Parathyroid adenoma (tissue), 2 donors: ENCODE results near the gene MAML2.

ENCODE experiments used
- H2AFZ ChIP-seq: fragments of 300-600 bp; sonication (generic); one replicate; pipeline ENCODE4 v1.7.0; 2017; ENCODE audit warnings: antibody characterized with exemption, mild to moderate bottlenecking
- H3K27ac ChIP-seq: fragments of 300-600 bp; sonication (generic); one replicate; pipeline ENCODE4 v1.7.0; 2017
- H3K27me3 ChIP-seq: fragments of 300-600 bp; sonication (generic); one replicate; pipeline ENCODE4 v1.7.0; 2017; ENCODE audit warnings: low read length; ENCODE audit not compliant: control insufficient read depth, insufficient read depth
- H3K36me3 ChIP-seq: fragments of 300-600 bp; sonication (generic); one replicate; pipeline ENCODE4 v1.7.0; 2017; ENCODE audit warnings: low read length; ENCODE audit not compliant: control insufficient read depth, insufficient read depth
- H3K4me1 ChIP-seq: fragments of 300-600 bp; sonication (generic); one replicate; pipeline ENCODE4 v1.7.0; 2017; ENCODE audit warnings: control low read depth
- H3K4me2 ChIP-seq: fragments of 300-600 bp; sonication (generic); one replicate; pipeline ENCODE4 v1.7.0; 2017; ENCODE audit warnings: low read length
- H3K4me3 ChIP-seq: fragments of 300-600 bp; sonication (generic); one replicate; pipeline ENCODE4 v1.7.0; 2017; ENCODE audit warnings: low read depth, low read length
- H3K79me2 ChIP-seq: fragments of 300-600 bp; sonication (generic); one replicate; pipeline ENCODE4 v1.7.0; 2017; ENCODE audit warnings: control low read depth
- H3K9ac ChIP-seq: fragments of 300-600 bp; sonication (generic); one replicate; pipeline ENCODE4 v1.7.0; 2017; ENCODE audit warnings: mild to moderate bottlenecking
- H3K9me3 ChIP-seq: fragments of 300-600 bp; sonication (generic); one replicate; pipeline ENCODE4 v1.7.0; 2017; ENCODE audit warnings: low read length; ENCODE audit not compliant: control insufficient read depth
- TF ChIP-seq, protein P1 (sequence below): fragments of 300-600 bp; sonication (generic); IDR thresholded peaks from one replicate; pipeline ENCODE4 v1.7.0; 2017; ENCODE audit warnings: antibody characterized with exemption, mild to moderate bottlenecking
- donor health status: primary hyperparathyroidism.

Gene MAML2

DNA sequence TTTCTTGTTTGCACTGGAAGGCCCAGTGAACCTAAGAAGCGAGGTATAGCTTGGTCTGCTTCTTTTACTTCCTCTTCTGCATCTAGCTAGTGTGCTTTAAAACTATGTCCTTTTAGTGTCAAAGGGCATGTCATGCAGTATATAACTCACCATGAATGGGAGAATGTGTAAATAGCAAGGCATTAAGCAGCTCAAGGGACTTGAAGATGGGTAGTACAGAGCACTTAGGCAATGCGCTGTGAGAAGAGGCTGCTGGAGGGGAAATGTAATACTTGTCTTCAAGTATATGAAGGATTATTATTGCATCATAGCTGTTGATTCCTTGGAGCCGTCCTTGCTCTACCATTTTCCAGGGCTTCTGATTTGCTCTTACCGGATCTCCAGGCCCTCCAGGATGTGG lies 7.6 kb downstream of the MAML2 start:
- no peak overlapping the region for H3K27ac ChIP-seq
- no peak overlapping the region for H3K4me3 ChIP-seq
- H2AFZ ChIP-seq, result no peak overlapping the region
- peaks cover 8% of the 10 kb centered on the region for H3K79me2 ChIP-seq
- no peaks in the 10 kb centered on the region for H3K36me3 ChIP-seq
- H3K4me2 ChIP-seq, result no peak overlapping the region
- no peaks in the 10 kb centered on the region for H3K27me3 ChIP-seq
- H3K4me1 ChIP-seq, result peaks cover 22% of the 10 kb centered on the region
- H3K9me3 ChIP-seq, result no peaks in the 10 kb centered on the region
- no peak overlapping the region for H3K9ac ChIP-seq
- TF ChIP-seq, protein P1, sequence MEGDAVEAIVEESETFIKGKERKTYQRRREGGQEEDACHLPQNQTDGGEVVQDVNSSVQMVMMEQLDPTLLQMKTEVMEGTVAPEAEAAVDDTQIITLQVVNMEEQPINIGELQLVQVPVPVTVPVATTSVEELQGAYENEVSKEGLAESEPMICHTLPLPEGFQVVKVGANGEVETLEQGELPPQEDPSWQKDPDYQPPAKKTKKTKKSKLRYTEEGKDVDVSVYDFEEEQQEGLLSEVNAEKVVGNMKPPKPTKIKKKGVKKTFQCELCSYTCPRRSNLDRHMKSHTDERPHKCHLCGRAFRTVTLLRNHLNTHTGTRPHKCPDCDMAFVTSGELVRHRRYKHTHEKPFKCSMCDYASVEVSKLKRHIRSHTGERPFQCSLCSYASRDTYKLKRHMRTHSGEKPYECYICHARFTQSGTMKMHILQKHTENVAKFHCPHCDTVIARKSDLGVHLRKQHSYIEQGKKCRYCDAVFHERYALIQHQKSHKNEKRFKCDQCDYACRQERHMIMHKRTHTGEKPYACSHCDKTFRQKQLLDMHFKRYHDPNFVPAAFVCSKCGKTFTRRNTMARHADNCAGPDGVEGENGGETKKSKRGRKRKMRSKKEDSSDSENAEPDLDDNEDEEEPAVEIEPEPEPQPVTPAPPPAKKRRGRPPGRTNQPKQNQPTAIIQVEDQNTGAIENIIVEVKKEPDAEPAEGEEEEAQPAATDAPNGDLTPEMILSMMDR, result no peak

DNA sequence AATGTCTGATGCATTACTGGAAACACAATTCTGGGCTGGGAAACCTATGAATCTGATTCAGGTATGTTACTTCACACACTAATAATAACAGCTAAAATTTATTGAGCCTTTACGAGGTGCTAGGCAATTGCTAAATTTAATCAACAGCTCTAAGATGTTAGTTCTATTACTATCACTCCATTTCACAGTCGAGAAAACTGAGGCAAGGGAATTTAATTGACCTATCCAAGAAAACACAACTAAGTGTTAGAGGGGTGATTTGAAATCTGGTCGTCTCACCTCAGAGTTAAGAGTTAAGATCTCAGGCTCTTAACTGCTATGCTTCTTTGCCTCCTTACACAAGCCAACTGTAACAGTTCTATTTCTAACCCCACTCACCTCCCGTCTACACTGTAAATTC lies 8.8 kb downstream of the MAML2 start:
- no peak overlapping the region for H3K9ac ChIP-seq
- H3K4me1 ChIP-seq, result peaks cover 21% of the 10 kb centered on the region
- no peaks in the 10 kb centered on the region for H3K27me3 ChIP-seq
- peaks cover 11% of the 10 kb centered on the region for H3K79me2 ChIP-seq
- H2AFZ ChIP-seq, result no peak overlapping the region
- no peaks in the 10 kb centered on the region for H3K9me3 ChIP-seq
- no peak overlapping the region for H3K4me2 ChIP-seq
- H3K36me3 ChIP-seq, result no peaks in the 10 kb centered on the region
- TF ChIP-seq, protein P1, result no peak
- no peak overlapping the region for H3K27ac ChIP-seq
- H3K4me3 ChIP-seq, result no peak overlapping the region

DNA sequence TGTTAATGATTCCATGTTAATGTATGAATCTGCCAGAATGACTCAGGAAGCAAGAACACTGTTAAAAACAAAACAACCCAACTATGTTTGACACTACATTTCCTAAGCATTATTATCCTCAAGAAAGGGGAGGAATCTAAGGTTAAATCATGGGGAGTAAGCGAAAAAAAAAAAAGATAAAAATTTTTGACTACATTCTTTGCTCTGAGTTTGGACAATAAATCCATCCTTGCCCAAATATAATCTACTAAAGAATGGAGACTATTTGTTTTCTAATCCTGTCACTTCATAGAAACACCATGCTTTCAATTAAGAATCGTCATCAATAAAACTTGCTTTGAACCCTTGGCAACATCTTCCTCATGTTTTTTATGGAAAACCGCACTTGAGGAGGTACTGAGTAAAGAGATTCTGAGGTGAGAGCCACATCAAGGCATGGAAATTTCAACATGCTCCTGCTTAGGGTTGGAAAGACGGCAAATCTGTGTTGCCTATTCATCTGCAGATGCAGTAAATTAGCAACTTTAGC lies 9.7 kb downstream of the MAML2 start:
- no peaks in the 10 kb centered on the region for H3K36me3 ChIP-seq
- no peak overlapping the region for H3K9ac ChIP-seq
- H3K9me3 ChIP-seq, result no peaks in the 10 kb centered on the region
- H3K27ac ChIP-seq, result peak overlapping the region; percentile 83
- H3K4me3 ChIP-seq, result no peak overlapping the region
- no peak overlapping the region for H2AFZ ChIP-seq
- H3K79me2 ChIP-seq, result peaks cover 11% of the 10 kb centered on the region
- TF ChIP-seq, protein P1, result no peak
- H3K4me1 ChIP-seq, result peaks cover 17% of the 10 kb centered on the region
- H3K27me3 ChIP-seq, result no peaks in the 10 kb centered on the region
- no peak overlapping the region for H3K4me2 ChIP-seq

DNA sequence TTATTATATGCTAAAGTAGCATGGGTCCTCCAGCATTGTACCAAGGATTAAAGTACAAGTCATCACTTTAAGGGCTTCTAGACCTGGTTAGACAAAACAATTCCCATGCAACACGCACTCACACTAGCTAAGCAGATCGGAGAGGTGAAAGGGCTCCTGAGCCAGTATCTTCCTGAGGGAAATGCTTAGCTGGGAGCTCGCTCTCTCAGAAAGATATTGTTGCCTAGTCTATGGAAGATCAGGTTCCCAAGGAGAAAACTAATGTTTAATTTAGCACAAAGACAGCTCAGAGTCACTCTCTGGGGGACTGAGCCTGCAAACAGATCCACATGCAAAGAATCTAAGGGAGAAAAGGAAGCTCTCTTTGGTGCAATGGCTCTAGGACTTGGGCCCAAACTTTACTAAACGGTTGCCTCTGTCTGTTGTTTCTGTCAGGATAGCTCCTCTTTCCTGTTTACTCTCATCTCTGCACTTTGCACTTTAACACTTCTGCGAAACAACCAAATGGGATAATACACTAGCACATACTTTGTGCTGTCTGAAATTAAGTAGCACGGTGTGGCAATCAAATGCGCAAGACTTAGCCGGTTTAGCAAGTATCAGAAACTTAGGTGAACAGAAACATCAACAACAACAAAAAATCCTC lies 10.7 kb downstream of the MAML2 start:
- no peak overlapping the region for H3K4me2 ChIP-seq
- no peaks in the 10 kb centered on the region for H3K36me3 ChIP-seq
- peaks cover 7% of the 10 kb centered on the region for H3K79me2 ChIP-seq
- H2AFZ ChIP-seq, result peak overlapping the region; percentile 66
- TF ChIP-seq, protein P1, result no peak
- no peak overlapping the region for H3K4me3 ChIP-seq
- no peaks in the 10 kb centered on the region for H3K9me3 ChIP-seq
- H3K9ac ChIP-seq, result no peak overlapping the region
- peak overlapping the region; percentile 83 for H3K27ac ChIP-seq
- no peaks in the 10 kb centered on the region for H3K27me3 ChIP-seq
- H3K4me1 ChIP-seq, result peaks cover 10% of the 10 kb centered on the region

DNA sequence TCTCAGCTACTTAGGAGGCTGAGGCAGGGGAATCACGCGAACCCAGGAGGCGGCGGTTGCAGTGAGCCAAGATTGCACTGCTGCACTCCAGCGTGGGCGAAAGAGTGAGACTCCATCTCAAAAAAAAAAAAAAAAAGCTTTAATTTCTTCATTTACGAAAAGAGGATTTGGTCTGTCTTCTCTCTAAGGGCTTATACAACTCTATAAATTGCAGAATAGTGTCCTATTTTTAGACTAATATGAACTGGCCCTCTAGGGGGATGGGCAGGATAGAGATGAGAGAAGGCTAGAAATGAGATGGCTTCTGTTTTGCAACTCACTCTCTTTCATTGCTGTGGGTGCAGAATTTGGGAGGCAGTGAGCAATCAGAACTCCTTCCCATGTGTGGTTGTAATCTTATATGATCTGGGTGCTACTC lies 11.3 kb downstream of the MAML2 start:
- H3K4me1 ChIP-seq, result peaks cover 10% of the 10 kb centered on the region
- no peaks in the 10 kb centered on the region for H3K27me3 ChIP-seq
- H3K9me3 ChIP-seq, result no peaks in the 10 kb centered on the region
- peaks cover 7% of the 10 kb centered on the region for H3K79me2 ChIP-seq
- no peak overlapping the region for H3K9ac ChIP-seq
- peak overlapping the region; percentile 66 for H2AFZ ChIP-seq
- TF ChIP-seq, protein P1, result no peak
- H3K27ac ChIP-seq, result peak overlapping the region; percentile 83
- H3K4me2 ChIP-seq, result no peak overlapping the region
- no peaks in the 10 kb centered on the region for H3K36me3 ChIP-seq
- no peak overlapping the region for H3K4me3 ChIP-seq
